Upper lobe of right lung (tissue), 1 donor: ENCODE results near the gene CCSER1. TPM values are rescaled to one million over a fixed set of nuclear protein-coding genes. Genes with fewer than 3 reads are reported as not detected.

Experiments
- ATAC-seq: fragments of 200-7000 bp; cut with Tn5 transposase; one replicate; pipeline ENCODE4 v1.9.1; 2020; ENCODE audit warnings: mild to moderate bottlenecking, moderate library complexity
- DNase-seq: peaks from one replicate; pipeline ENCODE4 v3.0.0-alpha.2; 2020
- H3K27ac ChIP-seq: fragments of 200-600 bp; one replicate; pipeline ENCODE4 v1.8.0; 2022
- H3K27me3 ChIP-seq: fragments of 200-600 bp; one replicate; pipeline ENCODE4 v1.8.0; 2022; ENCODE audit warnings: mild to moderate bottlenecking
- H3K36me3 ChIP-seq: fragments of 200-600 bp; one replicate; pipeline ENCODE4 v1.8.0; 2022
- H3K4me1 ChIP-seq: fragments of 200-600 bp; one replicate; pipeline ENCODE4 v1.8.0; 2022
- H3K4me3 ChIP-seq: fragments of 200-600 bp; one replicate; pipeline ENCODE4 v1.8.0; 2022; ENCODE audit warnings: mild to moderate bottlenecking
- H3K9me3 ChIP-seq: fragments of 200-600 bp; one replicate; pipeline ENCODE4 v1.8.0; 2022
- intact Hi-C: fragments of 100-400 bp; cut with DNase I; formaldehyde crosslinking; loops from one replicate; pipeline ENCODE4 v1.11.0; 2022
- long read RNA-seq: library from polyadenylated mRNA; unstranded; transcript quantifications from one replicate; pipeline ENCODE4 v2.0.0, GENCODE V29; 2021
- total RNA-seq: library from RNA; stranded (reverse); fragmentation: NEBNext Ultra II Directional; extraction: Animal tissue kit (Norgen Biotek cat#: 25700); gene quantifications from one replicate; pipeline ENCODE4 v1.2.1, GENCODE V29; 2021
- TF ChIP-seq, protein P1 (sequence below): fragments of 200-600 bp; IDR thresholded peaks from one replicate; pipeline ENCODE4 v1.8.0; 2022; ENCODE audit warnings: antibody characterized with exemption
- donor health status: DM: no; HTN: yes; CAD: no; lungs with severe emphysema.

The CCSER1 gene
- total RNA-seq = 7.4 TPM
- long read RNA-seq, partial matches to known transcripts = 2 of 5 reads
- long read RNA-seq, other reads (novel, unspliced or antisense) = 3 of 5 reads

DNA sequence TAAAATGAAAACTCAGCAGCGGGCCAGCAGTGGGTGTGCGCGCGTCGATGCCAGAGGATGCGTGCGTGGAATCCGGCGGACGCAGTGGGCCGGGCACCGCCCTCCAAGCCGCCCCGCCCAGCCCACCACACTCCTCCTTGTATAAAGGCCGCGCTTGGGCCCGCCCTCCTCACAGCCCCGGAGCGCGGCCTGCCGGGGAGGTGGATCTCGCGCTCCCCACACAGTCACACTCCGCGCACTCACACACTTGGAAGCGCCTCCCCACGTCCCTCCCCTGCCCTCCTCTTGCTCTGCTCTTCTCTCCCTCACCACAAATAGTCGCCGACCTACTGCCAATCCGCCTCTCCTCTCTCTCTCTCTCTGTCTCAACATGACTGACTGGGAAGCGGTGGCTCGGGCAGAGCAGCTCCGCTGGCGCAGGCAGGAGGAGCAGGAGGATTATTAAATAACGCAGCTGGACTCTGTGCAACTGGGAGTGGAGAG, at the start of gene CCSER1:
Gene CCSER1, plus strand, starts transcription at position 172 of the 483 bp plus-strand sequence.
- Histone ChIP-seq H3K4me1 (peaks cover 14% of the 10 kb centered on the region), H3K27me3 (no peaks in the 10 kb centered on the region), H3K27ac (peak within 1 kb of the TSS; percentile 68), H3K9me3 (no peaks in the 10 kb centered on the region), H3K36me3 (no peaks in the 10 kb centered on the region), H3K4me3 (peak within 1 kb of the TSS; percentile 61)
- peak; percentile 91 for DNase-seq
- TF ChIP-seq, protein P1, sequence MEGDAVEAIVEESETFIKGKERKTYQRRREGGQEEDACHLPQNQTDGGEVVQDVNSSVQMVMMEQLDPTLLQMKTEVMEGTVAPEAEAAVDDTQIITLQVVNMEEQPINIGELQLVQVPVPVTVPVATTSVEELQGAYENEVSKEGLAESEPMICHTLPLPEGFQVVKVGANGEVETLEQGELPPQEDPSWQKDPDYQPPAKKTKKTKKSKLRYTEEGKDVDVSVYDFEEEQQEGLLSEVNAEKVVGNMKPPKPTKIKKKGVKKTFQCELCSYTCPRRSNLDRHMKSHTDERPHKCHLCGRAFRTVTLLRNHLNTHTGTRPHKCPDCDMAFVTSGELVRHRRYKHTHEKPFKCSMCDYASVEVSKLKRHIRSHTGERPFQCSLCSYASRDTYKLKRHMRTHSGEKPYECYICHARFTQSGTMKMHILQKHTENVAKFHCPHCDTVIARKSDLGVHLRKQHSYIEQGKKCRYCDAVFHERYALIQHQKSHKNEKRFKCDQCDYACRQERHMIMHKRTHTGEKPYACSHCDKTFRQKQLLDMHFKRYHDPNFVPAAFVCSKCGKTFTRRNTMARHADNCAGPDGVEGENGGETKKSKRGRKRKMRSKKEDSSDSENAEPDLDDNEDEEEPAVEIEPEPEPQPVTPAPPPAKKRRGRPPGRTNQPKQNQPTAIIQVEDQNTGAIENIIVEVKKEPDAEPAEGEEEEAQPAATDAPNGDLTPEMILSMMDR = no peak
- peak; percentile 96 for ATAC-seq
- intact Hi-C loops = no loop called here

DNA sequence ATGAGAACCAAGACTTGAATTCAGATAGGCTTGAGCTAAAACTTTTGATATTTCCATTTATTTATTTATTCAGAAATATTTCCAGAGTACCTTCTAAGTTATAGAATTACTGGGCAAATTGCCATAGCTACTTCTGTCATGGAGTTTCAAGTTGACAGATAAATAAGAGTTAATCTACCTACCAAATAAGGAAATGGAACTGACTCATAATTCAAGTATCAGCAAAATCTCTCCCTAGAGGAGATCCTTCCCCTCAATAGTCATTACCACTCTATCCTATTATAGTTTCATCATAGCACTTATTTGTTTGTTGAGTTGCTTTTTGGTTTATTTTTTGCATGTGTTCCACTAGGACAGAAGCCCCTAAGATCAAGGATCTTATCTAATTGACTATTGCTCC, 48.8 kb upstream of the CCSER1 start:
- H3K27me3 ChIP-seq = no peaks in the 10 kb centered on the region
- ATAC-seq (no peak), DNase-seq (no peak)
- intact Hi-C loops = no loop called here
- H3K4me3 ChIP-seq = no peak overlapping the region
- no peaks in the 10 kb centered on the region for H3K36me3 ChIP-seq
- TF ChIP-seq, protein P1 = no peak
- H3K9me3 ChIP-seq = no peaks in the 10 kb centered on the region
- no peaks in the 10 kb centered on the region for H3K4me1 ChIP-seq
- no peak overlapping the region for H3K27ac ChIP-seq

DNA sequence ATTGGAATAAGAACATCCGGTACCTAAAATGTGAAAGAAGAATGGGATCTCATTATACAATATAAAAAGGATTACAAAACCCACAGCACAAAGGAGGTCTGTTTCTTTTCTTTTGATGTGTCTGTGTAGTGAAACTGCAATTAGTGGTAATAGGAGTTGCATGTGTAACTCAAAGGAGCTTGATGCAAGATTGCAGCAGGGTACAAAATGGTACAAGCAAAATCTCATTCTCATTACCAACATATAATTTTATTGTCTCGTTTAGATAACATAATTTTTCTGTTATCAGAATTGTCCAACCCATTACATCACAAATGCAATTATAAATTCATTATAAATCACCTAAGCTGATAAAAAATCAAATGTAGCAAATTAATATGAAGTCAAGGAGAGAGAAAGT, 47.1 kb upstream of the CCSER1 start:
- no peak overlapping the region for H3K27ac ChIP-seq
- TF ChIP-seq, protein P1 = no peak
- ATAC-seq (no peak), DNase-seq (no peak)
- H3K9me3 ChIP-seq = no peaks in the 10 kb centered on the region
- H3K4me1 ChIP-seq = no peaks in the 10 kb centered on the region
- H3K36me3 ChIP-seq = no peaks in the 10 kb centered on the region
- no peak overlapping the region for H3K4me3 ChIP-seq
- intact Hi-C loops = no loop called here
- no peaks in the 10 kb centered on the region for H3K27me3 ChIP-seq

DNA sequence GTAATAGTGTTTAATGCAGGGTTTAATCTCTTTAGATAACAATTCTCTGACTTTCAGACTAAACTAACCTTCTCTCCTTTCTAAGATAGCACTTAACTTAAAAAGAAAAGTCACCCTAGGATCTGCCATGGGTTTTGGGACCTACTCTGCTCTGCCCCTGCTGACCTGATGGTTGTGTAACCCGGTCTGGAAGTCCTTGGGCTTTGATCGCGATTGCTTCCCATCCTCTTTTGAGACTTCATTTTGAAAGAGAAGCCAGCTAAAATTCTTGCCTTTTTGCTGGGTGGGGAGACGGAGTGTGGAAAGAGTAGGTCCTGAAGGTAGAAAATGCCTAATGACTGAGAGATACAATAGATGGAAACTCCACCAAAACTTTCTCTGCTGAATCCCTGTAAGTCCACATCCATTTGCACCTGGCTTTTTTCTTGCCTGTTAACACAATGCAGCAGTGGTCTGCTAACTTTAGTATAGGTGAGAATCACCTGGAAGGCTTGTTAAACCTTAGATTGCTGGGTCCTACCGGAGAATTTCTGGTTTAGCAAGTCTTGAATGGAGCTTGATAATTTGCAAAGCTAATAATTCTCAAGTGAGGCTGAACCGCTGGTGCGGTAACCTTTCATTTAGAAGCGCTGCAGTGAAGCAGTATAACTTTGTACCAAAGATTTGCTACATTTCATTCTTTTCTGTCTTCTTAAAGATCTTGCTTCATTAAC, 45.6 kb upstream of the CCSER1 start:
- no peaks in the 10 kb centered on the region for H3K36me3 ChIP-seq
- H3K4me3 ChIP-seq = no peak overlapping the region
- TF ChIP-seq, protein P1 = no peak
- no peak overlapping the region for H3K27ac ChIP-seq
- no peak for ATAC-seq
- H3K4me1 ChIP-seq = no peaks in the 10 kb centered on the region
- H3K9me3 ChIP-seq = no peaks in the 10 kb centered on the region
- DNase-seq = no peak
- intact Hi-C loops = no loop called here
- H3K27me3 ChIP-seq = no peaks in the 10 kb centered on the region

DNA sequence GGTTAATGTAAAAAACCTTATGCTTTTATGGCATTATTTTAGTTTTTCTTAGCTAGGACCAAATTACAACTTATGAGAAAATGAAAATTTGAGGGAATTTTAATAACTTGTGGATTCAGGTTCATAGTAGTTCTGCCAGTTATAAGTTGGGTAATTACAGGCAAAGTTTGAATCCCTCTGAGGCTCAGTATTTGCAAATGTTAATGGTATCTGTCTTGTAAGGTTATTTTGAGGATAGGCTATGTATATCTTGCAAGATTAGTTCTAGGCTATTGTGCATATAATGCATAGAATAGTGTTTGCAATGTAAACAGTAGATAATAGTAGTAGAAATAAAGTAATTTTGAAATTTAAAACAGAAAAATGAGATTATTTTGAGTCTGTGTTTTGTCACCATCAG, 44.7 kb upstream of the CCSER1 start:
- ATAC-seq (no peak), DNase-seq (no peak)
- Histone ChIP-seq H3K4me3 (no peak overlapping the region), H3K27ac (no peak overlapping the region), H3K9me3 (no peaks in the 10 kb centered on the region), H3K36me3 (no peaks in the 10 kb centered on the region), H3K4me1 (no peaks in the 10 kb centered on the region), H3K27me3 (no peaks in the 10 kb centered on the region)
- TF ChIP-seq, protein P1 = no peak
- intact Hi-C loops = no loop called here
